ENCODE measurements around the gene CDK5. TPM values are rescaled to one million over a fixed set of nuclear protein-coding genes. Genes with fewer than 3 reads are reported as not detected.
A peak's percentile ranks its signal among the peaks of the same experiment; 100 is the strongest.

The CDK5 gene
- total and polyA plus RNA-seq, 9 of the 15 experiments (the other 6 are each of a cell fraction or from before 2014, with no cell fraction given), result 3.2 to 38.0 (median 27.5) TPM

DNA sequence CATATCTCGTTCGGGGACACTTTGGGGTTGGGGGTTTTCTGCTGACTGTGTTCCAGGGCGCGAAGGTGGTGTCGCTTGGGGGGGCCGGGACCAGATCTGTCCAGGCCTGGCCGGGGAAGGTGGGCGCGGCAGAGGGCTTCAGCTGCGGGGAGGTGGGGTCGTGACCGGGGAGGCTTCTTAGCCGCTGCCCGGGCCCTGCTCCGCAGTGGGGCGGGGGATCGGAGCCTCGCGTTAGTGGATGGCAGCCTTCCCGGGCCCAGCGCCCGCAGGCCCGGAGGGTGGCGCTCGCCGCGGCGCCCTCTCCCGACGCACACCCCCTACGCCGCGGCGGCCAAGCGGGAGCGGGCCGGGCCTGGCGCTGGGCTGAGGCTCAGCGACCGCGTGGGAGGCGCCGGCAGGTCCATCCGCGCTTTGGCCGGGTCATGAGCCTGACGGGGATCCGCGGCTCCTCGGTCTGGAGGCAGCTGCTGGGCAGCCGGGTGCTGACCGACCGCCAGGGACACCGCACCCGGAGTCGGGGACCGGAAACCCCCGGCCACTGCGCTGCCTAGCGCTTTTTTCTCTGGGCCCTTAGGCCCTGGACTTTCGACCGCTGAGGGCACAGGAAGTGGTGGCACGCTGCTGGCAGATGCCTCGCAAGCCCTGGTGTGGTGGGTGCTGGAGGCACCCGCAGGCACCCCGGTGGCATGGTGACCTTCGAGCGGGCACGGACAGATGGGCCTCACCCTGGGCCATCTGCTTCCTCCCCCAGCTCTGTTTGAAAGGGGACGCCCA is 29.7 kb upstream of the CDK5 start (continued):
- TF ChIP-seq CBX1 (IDR thresholded peaks at IDR 0.05; ENCODE audit: low read depth), result no peak; the same call in 1 of the 2 replicates
- TF ChIP-seq U2AF2 (optimal IDR thresholded peaks at IDR 0.05; ENCODE audit: low read depth, low read length), result no peak

DNA sequence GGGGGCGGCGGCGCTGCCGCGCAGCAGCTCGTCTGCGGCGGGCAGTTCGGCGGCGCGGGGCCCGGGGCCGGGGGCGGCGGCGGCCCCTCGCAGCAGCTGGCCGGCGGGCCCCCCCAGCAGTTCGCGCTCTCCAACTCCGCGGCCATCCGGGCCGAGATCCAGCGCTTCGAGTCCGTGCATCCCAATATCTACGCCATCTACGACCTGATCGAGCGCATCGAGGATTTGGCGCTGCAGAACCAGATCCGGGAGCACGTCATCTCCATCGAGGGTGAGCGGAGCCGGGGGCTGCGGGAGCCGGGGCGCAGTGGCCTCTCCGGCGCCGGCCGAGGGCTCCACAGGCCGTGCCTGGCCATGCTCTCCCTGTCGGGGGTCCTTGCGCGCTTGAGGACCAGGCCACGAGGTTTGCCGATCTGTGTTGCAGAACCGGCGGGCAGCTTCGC is 29.1 kb upstream of the CDK5 start:
- peaks cover 46 to 78% of the 10 kb centered on the region in 2 experiments for H3K4me1 ChIP-seq (replicated peaks in 1 of 2; ENCODE audit: control insufficient read depth in 2 of 2, insufficient read depth in 2 of 2, low read length in 2 of 2)
- under 1% methylated on average over 37 of the region's 56 CpGs for WGBS (ENCODE audit: insufficient coverage, low coverage, missing lambda C conversion rate)
- TF ChIP-seq, protein P1, sequence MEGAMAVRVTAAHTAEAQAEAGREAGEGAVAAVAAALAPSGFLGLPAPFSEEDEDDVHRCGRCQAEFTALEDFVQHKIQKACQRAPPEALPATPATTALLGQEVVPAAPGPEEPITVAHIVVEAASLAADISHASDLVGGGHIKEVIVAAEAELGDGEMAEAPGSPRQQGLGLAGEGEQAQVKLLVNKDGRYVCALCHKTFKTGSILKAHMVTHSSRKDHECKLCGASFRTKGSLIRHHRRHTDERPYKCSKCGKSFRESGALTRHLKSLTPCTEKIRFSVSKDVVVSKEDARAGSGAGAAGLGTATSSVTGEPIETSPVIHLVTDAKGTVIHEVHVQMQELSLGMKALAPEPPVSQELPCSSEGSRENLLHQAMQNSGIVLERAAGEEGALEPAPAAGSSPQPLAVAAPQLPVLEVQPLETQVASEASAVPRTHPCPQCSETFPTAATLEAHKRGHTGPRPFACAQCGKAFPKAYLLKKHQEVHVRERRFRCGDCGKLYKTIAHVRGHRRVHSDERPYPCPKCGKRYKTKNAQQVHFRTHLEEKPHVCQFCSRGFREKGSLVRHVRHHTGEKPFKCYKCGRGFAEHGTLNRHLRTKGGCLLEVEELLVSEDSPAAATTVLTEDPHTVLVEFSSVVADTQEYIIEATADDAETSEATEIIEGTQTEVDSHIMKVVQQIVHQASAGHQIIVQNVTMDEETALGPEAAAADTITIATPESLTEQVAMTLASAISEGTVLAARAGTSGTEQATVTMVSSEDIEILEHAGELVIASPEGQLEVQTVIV (CRISPR knock-in tag; IDR thresholded peaks at IDR 0.05; ENCODE audit: borderline replicate concordance), result no peak
- TF ChIP-seq NFIC (IDR thresholded peaks at IDR 0.05), result peak; percentile 5; the same call in 1 of the 2 replicates
- TF ChIP-seq CREM (IDR thresholded peaks at IDR 0.05; ENCODE audit: low read depth), result peak; percentile 56; the same call in 1 of the 2 replicates
- TF ChIP-seq SMARCA5 (IDR thresholded peaks at IDR 0.05), result 0 out of 2 replicates have a peak, but pooled peaks have one; percentile 54
- no peak for TF ChIP-seq NRF1 (conservative IDR thresholded peaks at IDR 0.05 in 1 of 2, IDR thresholded peaks at IDR 0.05 in 1 of 2)
- TF ChIP-seq, protein P2, sequence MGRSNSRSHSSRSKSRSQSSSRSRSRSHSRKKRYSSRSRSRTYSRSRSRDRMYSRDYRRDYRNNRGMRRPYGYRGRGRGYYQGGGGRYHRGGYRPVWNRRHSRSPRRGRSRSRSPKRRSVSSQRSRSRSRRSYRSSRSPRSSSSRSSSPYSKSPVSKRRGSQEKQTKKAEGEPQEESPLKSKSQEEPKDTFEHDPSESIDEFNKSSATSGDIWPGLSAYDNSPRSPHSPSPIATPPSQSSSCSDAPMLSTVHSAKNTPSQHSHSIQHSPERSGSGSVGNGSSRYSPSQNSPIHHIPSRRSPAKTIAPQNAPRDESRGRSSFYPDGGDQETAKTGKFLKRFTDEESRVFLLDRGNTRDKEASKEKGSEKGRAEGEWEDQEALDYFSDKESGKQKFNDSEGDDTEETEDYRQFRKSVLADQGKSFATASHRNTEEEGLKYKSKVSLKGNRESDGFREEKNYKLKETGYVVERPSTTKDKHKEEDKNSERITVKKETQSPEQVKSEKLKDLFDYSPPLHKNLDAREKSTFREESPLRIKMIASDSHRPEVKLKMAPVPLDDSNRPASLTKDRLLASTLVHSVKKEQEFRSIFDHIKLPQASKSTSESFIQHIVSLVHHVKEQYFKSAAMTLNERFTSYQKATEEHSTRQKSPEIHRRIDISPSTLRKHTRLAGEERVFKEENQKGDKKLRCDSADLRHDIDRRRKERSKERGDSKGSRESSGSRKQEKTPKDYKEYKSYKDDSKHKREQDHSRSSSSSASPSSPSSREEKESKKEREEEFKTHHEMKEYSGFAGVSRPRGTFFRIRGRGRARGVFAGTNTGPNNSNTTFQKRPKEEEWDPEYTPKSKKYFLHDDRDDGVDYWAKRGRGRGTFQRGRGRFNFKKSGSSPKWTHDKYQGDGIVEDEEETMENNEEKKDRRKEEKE (IDR thresholded peaks at IDR 0.05; ENCODE audit: borderline replicate concordance in 1 of 2, control insufficient read depth in 1 of 2, low read depth in 2 of 2, low read length in 1 of 2), result 0 out of 4 replicates have a peak, but pooled peaks of 1 of the 2 experiments have one; percentile 8
- TF ChIP-seq TEAD4 (IDR thresholded peaks at IDR 0.05; ENCODE audit: low read length), result no peak
- TF ChIP-seq TEAD4 (CRISPR knock-in tag; IDR thresholded peaks at IDR 0.05; ENCODE audit: borderline replicate concordance), result 0 out of 2 replicates have a peak, but pooled peaks have one; percentile 34
- TF ChIP-seq CBX8 (IDR thresholded peaks at IDR 0.05; ENCODE audit: borderline replicate concordance, extremely low read depth, low read depth, low read length, poor library complexity, severe bottlenecking), result no peak
- TF ChIP-seq KDM2B (CRISPR knock-in tag; IDR thresholded peaks at IDR 0.05), result no peak
- no peak; the same call in 1 of the 2 replicates for TF ChIP-seq STAG1 (CRISPR knock-in tag; IDR thresholded peaks at IDR 0.05; ENCODE audit: borderline replicate concordance)

More for the DNA sequence above, 29.1 kb upstream of the CDK5 start:
- peaks cover 38% of the 10 kb centered on the region for H4K20me1 ChIP-seq (replicated peaks; ENCODE audit: control insufficient read depth, insufficient read depth, low read length)
- H3K27me3 ChIP-seq (ENCODE audit: control insufficient read depth in 2 of 2, insufficient read depth in 2 of 2, low read length in 2 of 2), result no peaks in the 10 kb centered on the region
- ChIA-PET CTCF (ENCODE audit: low intra/inter-chr PET ratio) (interaction anchor here (0.8 to 1.7 kb wide), 3 partner anchors 22 to 27 kb away, joined by 3 to 4 read pairs (median 4); partner anchors contain the start of gene SLC4A2), POLR2A (interaction anchor here (0.6 to 2.2 kb wide), 5 partner anchors 9 to 70 kb away, joined by 3 to 7 read pairs (median 3); no protein-coding TSS in a partner anchor)
- H3K9me3 ChIP-seq (replicated peaks; ENCODE audit: control insufficient read depth, insufficient read depth, low read depth, low read length), result no peaks in the 10 kb centered on the region
- H3K27ac ChIP-seq (ENCODE audit: extremely low read depth, low read depth, low read length), result peak overlapping the region; percentile 81
- 0 out of 2 replicates have a peak overlapping the region, but pooled peaks have one; percentile 10 for H2AFZ ChIP-seq (ENCODE audit: low read depth, low read length)
- in situ Hi-C loops (cut with MboI) (no loop called here), intact Hi-C loops (cut with micrococcal nuclease) (loop anchor here (1.0 to 10.0 kb wide), 2 partner anchors 85 to 772 kb away; no protein-coding TSS in a partner anchor)
- ATAC-seq (peak; percentile 0; the same call in 1 of the 3 replicates), FAIRE-seq (no peak), DNase-seq (ENCODE audit: extremely low read depth in 1 of 4, low spot score in 3 of 4) (peak in 3 of 4 experiments; percentile 48 to 68 (median 50))
- H3K4me3 ChIP-seq, result peak overlapping the region; percentile 67
- peaks cover 9% of the 10 kb centered on the region for H3K9me1 ChIP-seq (ENCODE audit: control insufficient read depth, insufficient read depth, low read length)
- H3K4me2 ChIP-seq (ENCODE audit: insufficient read depth, low read length), result peak overlapping the region; percentile 88
- peaks cover 68% of the 10 kb centered on the region for H3K79me2 ChIP-seq (ENCODE audit: control insufficient read depth, insufficient read depth, low read length)
- peak overlapping the region; percentile 84 to 98 for H3K9ac ChIP-seq (ENCODE audit: insufficient read depth in 1 of 2, low read depth in 2 of 2, low read length in 2 of 2)
- no TSS peak for BruUV-seq (replicated peaks)
- peaks cover 43% of the 10 kb centered on the region; the same call in 2 of the 3 replicates for H3K36me3 ChIP-seq (ENCODE audit: control insufficient read depth, insufficient read depth, low read length)

All from K562 (cell line).